Ovary (tissue), 3 donors: ENCODE data around the gene CBX4.
A peak's percentile ranks its signal among the peaks of the same experiment; 100 is the strongest.

ENCODE experiments used
- CTCF ChIP-seq, 3 donors: fragments of 450-650 bp in 2 of 3; fragments of 200-600 bp in 1 of 3; IDR thresholded peaks; one replicate each; pipeline versions ENCODE4 v1.5.1 to v1.8.0; 2016 to 2022; ENCODE audit warnings: antibody characterized with exemption in 3 of 3, mild to moderate bottlenecking in 1 of 3
- EP300 ChIP-seq: sonication (generic); formaldehyde crosslinking; IDR thresholded peaks from one replicate; pipeline ENCODE4 v1.6.1; 2017; ENCODE audit warnings: antibody characterized with exemption
- donor health status: DM: no; HTN: no; CAD: no.

GRCh38 chr17:79840269-79840988 is 1.2 kb upstream of the CBX4 start:
- TF ChIP-seq CTCF (IDR thresholded peaks at IDR 0.05) (peak in 2 of 3 donors; percentile 11 to 41), EP300 (no peak)
